DMS79 (cell line): ENCODE measurements around the gene STON2.
A peak's percentile ranks its signal among the peaks of the same experiment; 100 is the strongest.

ENCODE experiments used
- DNase-seq: peaks from one replicate; lab custom pipeline; 2025; lab: John Stamatoyannopoulos, UW

Gene STON2

DNA sequence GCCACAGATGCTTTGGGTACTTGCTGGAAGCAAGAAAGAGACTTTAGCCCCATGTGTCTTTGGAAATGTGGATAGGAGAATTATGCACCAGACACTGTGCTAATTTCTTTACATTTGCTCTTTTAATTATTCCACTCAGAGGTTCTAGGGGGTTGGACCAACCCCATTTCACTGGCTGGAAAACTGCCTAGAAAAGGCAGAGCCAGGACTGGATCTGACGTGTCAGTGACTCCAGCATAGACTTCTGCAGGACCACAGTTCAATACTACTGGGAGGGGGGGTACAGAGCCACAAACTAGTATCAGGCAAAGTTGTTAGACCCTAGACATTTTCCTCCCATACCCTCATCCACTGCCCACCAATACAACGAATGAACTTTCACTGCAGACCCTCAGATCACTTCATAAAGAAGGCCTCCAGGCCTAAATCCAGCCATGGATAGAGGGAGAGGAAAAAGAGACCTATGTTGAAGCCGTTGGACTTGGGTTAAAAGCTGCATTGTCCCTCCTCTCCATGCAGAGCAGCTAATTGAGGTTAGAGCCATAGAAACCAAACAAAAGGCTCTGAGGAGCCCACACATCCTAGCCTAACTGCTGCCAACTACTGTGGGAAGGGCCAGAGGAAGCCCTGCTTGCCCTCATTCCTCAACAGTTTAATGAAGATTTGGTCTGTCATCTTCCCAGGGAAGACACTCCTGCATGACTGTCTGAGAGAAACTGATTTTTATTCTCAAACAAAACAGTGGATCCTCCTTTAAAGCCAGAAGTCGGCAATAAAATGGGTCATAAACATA is 68.7 kb downstream of the STON2 start:
- no peak for DNase-seq

DNA sequence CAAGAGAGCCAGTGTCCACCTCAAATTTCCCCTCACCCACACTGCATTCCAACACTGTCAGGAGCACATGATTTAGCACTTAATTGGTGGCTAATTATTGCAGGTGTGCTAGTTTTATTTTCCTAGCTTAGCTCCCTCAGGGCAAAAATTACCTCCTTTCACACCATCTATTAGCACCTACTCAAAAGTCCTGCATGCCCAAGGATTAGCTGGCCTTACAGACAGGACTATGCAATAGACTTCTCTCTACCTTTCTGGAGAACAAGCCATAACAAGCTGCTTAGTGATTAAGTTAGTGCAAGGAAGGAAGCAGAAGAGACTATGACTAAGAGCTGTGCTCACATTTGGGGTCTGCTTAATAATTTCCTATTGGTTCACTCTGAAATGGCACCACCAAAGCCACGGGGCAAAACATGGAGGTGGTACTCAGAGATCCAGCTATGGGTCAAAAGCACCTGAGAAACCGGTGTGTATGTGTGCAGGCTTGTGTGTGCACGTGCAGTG is 69.5 kb downstream of the STON2 start:
- no peak for DNase-seq

DNA sequence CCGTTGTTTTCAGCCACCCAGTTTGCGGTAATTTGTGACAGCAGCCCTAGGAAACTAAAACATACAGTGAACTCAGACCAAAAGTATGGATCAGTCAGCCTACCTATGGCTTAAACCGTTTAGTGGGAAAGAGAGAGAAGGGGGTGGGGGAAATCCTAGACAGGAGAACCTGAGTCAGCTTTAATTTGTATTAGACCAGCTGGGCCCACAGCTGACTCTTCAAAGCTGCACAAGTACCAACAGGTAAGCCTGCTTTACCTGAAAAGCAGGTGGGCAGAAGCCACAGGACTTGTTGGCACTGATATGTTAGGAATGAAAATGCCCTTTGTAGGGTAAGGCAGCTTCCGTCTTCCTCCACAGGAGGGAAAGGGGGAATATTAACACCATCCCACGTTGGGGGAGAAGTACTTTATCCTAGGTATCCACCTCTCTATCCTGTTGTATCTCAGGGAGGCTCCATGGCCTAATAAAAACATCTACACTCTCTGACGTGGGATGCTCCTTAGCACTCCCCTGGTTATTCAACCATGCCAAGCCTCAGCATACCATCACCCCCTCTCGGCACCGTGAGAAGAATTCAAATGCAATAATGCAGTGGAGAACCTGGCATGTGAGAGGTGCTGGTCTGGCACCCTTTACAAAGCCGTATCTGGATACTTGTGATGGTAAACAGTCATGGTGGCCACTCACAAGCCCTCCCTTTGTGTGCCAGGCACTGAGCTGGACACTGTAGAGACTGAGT is 70.3 kb downstream of the STON2 start:
- peak; percentile 91 for DNase-seq

DNA sequence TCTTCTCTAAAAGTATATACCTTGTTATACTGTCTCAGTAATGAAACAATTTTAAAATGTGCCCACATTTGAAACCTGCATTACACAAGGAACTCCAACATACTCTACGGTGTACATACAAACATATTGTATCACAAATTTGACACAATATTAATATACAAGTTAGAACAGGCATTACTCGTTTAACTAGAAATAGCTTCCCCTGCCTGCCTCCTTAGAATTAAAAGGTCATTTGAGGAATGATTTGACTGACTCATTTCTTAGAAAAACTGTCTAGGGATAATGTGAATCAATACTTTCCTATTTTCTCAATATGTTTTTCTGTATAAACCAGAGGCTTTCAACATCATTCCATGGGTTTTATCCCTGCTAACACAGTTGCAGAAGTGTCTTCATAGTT is 73.7 kb downstream of the STON2 start:
- no peak for DNase-seq

DNA sequence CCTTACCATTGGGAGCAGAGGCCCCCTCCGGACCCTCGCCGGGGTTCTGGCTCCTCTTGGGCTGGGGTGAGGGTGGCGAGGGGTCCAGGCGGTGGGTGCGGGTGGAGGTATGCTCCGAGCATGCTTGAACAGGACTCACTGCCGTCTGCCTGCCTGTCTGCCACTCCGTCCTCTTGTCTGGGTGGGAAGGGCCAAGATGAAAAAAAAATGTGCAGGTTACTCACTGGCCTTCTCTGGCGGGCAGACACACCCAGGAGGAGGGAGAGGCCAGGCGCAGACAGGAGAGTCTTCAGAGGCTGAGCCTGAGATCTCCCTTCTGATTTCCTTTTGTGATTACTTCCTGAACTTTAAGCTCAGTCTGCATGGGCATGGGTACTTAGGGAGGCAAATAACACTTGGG is 76.1 kb downstream of the STON2 start:
- peak; percentile 93 for DNase-seq

DNA sequence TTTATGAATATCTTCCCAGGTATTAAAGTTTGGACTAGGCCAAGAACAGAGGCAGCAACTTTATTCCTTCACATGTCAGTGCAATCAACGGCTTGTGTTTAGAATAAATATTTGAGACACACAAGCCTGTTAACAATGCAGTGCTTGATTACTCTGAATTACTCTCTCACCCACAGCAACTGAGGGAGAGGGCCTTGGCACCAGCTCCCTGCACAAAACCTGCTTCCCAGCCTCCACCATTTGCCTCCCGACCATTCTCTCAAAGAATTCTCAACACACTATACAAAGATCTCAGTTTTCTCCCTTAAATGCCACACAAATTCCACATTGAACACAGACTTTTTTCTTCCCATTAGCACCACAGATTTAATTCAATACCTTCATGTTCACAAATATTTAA is 77.0 kb downstream of the STON2 start:
- no peak for DNase-seq

DNA sequence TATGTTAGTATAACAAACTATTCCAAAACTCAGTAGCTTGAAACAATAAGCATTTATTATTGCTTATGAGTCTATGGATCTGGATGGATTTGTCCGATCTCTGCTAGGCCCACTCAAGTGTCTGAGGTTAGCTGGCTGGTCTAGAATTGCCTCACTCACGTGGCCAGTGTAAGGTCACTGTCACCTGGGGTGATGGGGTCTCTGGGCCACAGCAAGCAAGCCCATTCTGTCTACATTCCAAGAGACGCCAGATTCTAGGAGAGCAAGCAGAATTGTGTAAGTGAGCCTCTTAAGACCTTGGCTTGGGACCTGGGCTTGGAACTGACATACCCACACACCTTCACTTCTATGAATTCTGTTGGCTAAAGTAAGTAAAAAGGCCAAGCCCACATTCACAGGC is 80.2 kb downstream of the STON2 start:
- DNase-seq, result no peak

DNA sequence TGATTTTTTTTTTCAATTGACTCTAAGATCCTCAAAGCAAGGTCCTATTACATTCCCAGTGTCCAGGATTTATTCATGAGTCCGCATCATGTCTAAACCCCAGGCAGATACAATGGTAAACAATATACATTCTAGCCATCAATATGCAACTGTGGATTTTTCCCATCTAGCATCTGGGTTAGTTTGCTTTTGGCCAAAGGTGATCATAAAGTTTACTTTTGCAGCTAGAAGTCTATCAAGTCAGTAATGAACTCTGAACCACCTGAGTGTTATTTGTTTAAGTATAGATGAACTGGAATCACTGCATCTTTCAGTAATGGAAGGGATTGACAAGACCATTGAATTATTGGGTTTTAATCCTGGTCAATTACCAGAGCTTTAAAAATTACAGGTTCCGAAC is 80.8 kb downstream of the STON2 start:
- no peak for DNase-seq

DNA sequence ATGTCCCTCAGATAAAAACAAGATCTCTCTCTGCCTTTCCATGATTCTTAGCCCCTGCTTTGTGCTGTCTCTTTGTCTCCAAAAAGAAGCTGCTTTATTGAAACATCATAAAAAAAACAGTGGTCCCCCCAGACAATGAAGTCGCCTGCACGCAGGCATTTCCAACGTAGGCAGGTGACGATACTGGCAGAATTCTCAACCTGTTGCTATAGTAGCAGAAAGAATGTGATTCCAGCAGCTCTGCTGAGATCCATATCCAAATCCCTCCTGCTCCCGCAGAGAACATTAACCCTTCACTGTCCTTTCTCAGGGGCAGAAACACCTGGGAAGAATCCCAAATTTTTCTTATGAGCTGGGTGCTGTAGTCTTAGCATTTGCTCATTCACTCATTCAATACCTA is 84.8 kb downstream of the STON2 start:
- no peak for DNase-seq

DNA sequence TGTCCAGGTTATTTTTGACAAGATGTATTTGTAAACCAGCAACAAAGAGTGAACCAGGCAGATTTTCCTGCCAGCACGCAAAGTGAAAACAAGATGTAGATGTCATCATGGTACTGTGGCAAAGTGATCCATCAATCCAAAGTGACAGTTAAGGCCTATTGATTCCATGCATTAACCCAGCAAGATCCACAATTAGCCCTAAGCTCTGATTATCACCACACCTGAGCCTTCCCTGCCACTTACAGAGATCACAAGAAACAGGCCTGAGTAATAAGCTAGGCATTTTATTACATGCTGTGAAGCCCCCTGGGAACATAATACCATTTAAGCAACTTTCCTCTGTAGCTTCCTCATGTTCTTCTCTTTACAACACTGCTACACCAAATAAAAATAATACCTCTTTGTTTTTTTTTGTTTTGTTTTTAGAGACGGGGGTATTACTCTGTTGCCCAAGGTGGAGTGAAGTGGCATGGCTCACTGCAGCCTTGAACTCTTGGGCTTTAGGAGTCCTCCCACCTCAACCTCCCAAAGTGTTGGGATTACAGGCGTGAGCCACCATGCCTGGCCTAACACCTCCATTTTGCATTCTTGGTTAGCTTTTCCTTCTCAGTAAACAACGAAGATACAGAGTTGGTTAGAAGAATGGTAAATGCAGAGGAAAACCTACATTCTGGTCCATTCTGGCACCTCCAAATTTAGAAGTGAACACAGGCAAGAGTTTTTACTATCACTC is 85.5 kb downstream of the STON2 start:
- DNase-seq, result no peak

DNA sequence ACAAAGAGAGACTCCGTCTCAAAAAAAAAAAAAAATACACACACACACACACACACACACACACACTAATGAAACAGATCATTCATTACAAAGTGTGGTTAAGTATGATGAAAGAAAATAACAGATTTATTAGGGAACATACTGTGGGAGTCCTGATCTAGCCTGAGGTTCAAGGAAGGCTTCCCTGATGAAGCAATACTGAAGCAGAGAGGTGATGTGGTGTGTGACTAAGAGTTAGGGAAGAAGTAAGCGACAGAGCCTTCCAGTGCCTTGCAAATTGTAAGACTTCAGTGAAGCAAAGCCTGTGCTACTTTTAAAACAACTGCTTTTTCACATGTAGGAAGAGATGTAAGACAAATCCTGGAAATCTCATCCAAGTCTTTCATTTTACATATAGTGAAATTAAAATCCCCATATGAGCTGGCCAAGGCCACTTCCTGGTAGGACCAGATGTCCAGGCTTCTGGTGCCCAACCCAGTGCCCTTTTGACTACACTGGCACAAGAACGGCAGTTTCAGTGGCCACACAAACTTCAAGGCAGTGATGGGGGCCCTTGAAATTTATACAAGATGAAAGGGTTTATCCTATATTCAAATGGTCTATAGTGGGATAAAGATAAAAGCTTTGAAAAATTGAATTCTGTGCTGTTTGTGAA is 86.2 kb downstream of the STON2 start:
- no peak for DNase-seq

DNA sequence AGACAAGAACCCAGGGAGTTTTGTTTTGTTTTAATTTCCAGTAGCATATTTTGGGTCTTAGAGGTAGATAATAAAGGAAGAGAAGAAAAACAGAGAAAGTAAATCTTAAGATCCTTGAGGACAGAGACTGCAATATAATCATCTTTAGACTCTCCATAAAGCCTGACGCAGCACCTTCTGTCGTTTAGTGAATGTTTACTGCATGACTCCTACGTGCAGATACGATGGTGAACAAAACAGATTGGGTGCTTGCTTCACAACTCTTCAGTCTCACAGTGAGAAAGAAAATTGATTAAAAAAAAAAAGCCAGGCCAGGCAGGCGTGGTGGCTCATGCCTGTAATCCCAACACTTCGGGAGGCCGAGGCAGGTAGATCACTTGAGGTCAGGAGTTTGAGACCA is 86.9 kb downstream of the STON2 start:
- DNase-seq, result no peak

DNA sequence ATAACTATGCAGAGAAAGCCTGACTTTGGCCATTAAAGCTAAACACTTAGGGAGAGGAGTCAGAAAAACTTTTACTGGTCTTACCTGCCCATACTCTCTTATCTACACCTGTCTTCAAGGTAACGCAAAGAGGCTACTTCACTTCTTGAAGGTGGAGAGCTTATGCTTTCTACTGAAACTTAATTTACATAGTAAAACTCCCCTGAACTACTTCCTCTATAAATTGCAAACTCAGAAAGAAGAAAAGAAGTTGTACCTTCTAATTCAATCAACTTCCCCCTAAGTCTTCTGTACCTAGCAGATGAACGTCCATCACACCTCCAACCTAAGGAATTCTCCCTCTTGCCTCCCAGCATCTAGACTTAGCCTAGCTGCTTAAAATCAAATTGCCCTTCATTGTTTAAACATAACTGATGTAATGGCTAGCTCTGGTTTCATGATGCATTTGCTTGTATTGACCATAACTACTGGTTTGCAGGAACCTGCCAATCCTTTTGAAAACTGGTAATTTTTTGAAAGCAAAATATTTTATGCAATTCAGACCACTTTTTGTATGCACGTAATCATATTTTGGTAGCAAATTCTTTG is 87.7 kb downstream of the STON2 start:
- no peak for DNase-seq

DNA sequence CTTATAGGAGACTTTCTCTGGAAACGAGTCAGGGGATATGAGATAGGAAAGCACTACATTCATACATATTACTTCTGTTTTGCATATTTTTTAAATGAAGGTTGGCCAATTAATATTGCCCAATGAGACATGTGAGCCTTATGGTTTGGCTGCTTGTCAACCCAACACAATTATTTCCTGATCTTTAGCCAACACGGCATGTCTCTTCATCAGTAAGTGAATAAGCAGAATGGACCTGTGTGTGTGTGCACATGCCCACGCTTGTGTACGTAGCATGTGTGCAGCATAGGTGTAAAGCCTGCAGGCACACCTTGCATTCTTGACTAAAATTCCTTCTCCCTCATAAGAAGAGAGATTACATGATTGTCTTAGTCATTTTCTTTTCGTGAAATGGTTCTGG is 88.3 kb downstream of the STON2 start:
- DNase-seq, result no peak

DNA sequence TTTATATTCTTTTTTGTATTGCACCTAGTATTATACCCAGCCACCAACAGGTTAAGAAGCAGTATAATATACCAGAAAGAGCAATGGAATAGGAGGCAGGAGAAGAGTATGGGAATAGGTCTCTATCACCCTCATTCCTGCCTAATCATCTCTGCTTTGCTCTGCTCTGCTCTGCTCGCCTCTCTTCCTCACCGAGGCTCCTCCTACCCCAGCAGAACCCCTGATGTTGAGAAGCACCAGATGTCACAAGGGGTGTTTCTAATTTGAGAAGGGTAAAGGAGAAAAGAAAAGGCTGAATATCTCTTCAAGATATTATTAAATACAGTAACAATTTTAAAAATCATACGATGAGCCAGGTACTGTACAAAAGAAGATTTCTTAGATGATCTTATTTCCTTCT is 89.0 kb downstream of the STON2 start:
- DNase-seq, result no peak

DNA sequence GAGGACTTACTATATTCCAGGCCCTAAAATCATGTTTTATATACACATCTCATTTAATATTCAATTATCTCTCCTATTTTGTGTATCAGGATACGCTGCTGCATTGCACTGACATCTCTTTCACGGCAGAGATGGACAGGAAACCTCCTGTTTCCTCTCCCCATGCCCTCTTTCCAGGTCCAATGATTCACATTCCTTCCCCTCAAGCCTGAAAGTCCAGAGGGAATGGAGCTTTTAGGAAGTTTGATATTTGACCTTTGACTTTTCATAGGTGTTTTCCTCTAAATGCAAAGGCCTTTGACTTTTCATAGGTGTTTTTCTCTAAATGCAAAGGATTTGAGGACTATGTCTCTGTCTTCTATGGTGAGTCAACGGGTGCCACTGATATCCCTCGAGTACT is 89.5 kb downstream of the STON2 start:
- no peak for DNase-seq

DNA sequence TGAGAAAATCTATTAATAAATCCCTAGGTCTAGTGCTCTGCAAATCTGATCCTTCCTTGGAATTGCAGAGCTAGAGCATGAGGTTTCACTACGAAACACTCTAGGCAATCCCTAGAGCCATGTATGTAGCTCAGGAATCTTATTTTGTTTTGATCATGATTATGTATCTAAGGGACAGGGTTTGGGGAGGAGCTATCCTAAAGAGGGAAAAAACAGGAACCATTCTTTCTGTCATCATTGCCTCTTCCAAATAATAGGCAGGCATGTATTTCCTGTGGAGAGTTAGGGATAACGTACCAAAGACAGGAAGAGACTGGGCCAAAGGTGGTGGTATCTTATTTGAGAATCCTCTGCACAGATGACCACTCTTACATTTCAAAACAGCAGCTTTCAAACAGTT is 90.6 kb downstream of the STON2 start:
- DNase-seq, result no peak

DNA sequence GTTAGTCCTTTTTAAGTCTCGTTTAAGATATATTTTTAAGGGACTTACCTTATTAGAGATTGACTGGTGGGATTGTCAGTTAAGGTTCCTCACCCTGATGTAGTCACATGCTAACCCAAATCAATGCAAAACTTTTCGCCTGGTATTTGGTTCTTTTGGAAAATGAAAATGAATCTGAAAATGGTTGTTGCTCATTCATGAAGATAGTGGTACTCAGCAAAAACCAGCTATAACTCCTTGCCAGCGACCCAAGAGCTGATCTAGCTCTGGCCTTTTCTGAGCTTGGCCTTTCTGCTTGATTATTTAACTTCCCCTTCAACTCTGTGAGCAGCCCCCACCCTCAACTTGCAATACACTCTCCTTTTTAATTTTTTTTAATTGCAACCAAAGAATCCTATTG is 94.4 kb downstream of the STON2 start:
- DNase-seq, result no peak

DNA sequence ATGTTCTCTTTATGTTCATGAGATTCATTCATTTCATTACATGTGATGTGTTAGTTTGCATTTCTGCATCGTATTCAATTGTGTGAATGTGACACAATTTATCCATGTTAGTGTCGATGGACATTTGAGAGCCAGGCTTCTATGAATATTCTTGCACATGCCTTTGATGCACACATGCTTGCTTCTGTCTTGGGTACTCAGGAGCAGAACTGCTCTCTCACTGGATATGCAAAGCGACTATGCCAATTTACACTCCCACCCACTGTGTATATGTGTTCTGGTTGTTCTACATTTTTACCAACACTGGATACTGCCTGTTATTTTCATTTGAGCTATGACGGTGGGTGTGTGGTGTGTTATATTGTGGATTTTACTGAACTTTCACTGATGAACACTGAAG is 95.1 kb downstream of the STON2 start:
- DNase-seq, result no peak

DNA sequence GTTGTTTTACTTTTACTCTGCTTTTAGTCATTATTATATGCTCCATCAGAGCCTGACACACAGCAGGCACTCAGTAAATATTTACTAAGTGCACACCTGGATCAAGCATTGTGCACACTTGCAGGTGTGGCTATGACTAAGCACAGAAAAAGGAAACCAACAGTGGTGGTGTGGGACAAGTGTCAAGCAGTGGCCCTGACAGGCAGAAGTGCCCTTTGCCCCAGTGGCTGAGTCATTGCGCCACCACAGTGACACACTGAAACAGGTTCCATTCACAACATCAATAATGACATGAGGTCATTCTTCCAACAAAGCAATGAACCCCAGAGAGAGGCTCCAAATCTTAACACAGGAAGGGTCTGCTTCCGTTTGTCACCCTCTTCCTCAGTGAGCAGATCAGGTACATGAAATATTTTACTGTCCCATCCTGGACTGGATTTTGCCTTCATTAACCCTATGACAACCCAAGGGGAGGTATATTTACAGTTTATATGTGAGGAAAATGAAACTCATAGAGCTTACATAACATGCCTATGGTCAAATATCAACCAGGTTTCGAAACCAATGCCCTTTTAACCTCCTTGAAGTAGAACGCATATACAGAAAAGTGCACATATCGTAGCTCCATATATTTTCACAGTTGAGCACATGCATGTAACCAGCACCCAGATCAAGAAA is 96.7 kb downstream of the STON2 start:
- peak; percentile 82 for DNase-seq

DNA sequence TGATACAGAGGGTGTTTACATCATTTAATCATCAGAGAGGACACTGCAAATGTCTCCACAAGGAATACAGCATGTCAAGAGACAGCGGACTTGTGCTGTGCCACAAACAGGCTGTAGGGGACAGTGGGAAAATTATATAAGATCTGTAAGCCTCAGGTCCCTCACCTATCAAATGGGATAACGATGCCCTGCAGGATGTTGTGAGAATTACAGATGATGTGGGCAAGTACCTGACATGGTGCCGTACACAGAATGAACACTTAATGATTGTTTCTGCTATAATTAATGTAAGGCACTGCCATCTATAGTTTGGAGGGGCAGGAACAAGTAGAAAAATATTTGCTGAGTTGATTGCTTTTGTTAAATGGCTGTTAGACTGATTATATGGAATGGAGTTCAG is 97.5 kb downstream of the STON2 start:
- DNase-seq, result no peak
